NCI-H748 (cell line): ENCODE results near the gene AGPAT3.

Source experiments
- DNase-seq: peaks from one replicate; lab custom pipeline; 2025; ENCODE audit not compliant: unreplicated experiment; lab: John Stamatoyannopoulos, UW

Gene AGPAT3

GRCh38 chr21:43934716-43935705 is 70.0 kb downstream of the AGPAT3 start:
- DNase-seq: no peak

- no peak for DNase-seq
These were observed 70.7 kb downstream of the AGPAT3 start for GRCh38 chr21:43935711-43936110.

GRCh38 chr21:43936247-43936967 is 71.4 kb downstream of the AGPAT3 start:
- DNase-seq: no peak

GRCh38 chr21:43937051-43937832 is 72.2 kb downstream of the AGPAT3 start:
- DNase-seq: no peak

- DNase-seq: no peak
These were observed 72.9 kb downstream of the AGPAT3 start for GRCh38 chr21:43937891-43938309.

GRCh38 chr21:43938751-43939442 is 73.9 kb downstream of the AGPAT3 start:
- peak; percentile 33 for DNase-seq

GRCh38 chr21:43939443-43940328 is 74.7 kb downstream of the AGPAT3 start:
- no peak for DNase-seq

- DNase-seq: no peak
These were observed 75.5 kb downstream of the AGPAT3 start for GRCh38 chr21:43940329-43941050.

- no peak for DNase-seq
These were observed 77.2 kb downstream of the AGPAT3 start for GRCh38 chr21:43942201-43942600.

- DNase-seq: no peak
These were observed 77.6 kb downstream of the AGPAT3 start for GRCh38 chr21:43942621-43943020.

- DNase-seq: no peak
These were observed 78.6 kb downstream of the AGPAT3 start for GRCh38 chr21:43943512-43944077.

- DNase-seq: no peak
These were observed 79.1 kb downstream of the AGPAT3 start for GRCh38 chr21:43944078-43944633.

GRCh38 chr21:43944757-43945156 is 79.7 kb downstream of the AGPAT3 start:
- DNase-seq: no peak

- no peak for DNase-seq
These were observed 83.9 kb downstream of the AGPAT3 start for GRCh38 chr21:43948740-43949498.

- DNase-seq: no peak
These were observed 84.6 kb downstream of the AGPAT3 start for GRCh38 chr21:43949499-43950208.

- DNase-seq: no peak
These were observed 85.5 kb downstream of the AGPAT3 start for GRCh38 chr21:43950481-43950880.

- DNase-seq: no peak
These were observed 85.9 kb downstream of the AGPAT3 start for GRCh38 chr21:43950936-43951335.
